Natural killer cell (primary cell): ENCODE data around the gene CFAP61. TPM values are rescaled to one million over a fixed set of nuclear protein-coding genes. Genes with fewer than 3 reads are reported as not detected.

Experiments used
- ATAC-seq, 3 donors: fragments of 150-1000 bp in 2 of 3; fragments of 200-7000 bp in 1 of 3; cut with Tn5 transposase; 1 replicate in 1 of 3; 2 replicates in 2 of 3; pipeline ENCODE4 v1.10.0; 2021; ENCODE audit warnings: mild to moderate bottlenecking in 2 of 3, moderate library complexity in 2 of 3
- DNase-seq, 2 donors: peaks; one replicate each; pipeline versions ENCODE4 v3.0.0 to v3.0.0-alpha.2; 2013 to 2021; ENCODE audit warnings: mixed read lengths in 1 of 2
- H3K27ac ChIP-seq: one replicate; pipeline ENCODE4 v1.5.1; 2013; ENCODE audit warnings: mild to moderate bottlenecking, low read length
- H3K27me3 ChIP-seq: one replicate; pipeline ENCODE4 v1.6.1; 2013; ENCODE audit warnings: low read length; ENCODE audit not compliant: control insufficient read depth, insufficient read depth
- H3K36me3 ChIP-seq: one replicate; pipeline ENCODE4 v1.6.1; 2013; ENCODE audit warnings: low read length; ENCODE audit not compliant: control insufficient read depth, insufficient read depth
- H3K4me1 ChIP-seq: one replicate; pipeline ENCODE4 v1.6.1; 2013; ENCODE audit warnings: low read length; ENCODE audit not compliant: control insufficient read depth, insufficient read depth
- H3K4me3 ChIP-seq: one replicate; pipeline ENCODE4 v1.5.1; 2013; ENCODE audit warnings: low read length
- H3K9me3 ChIP-seq: one replicate; pipeline ENCODE4 v1.6.1; 2013; ENCODE audit warnings: low read length; ENCODE audit not compliant: control insufficient read depth, insufficient read depth
- H3K27ac Mint-ChIP-seq, 2 donors: one replicate each; pipeline ENCODE4 v1.8.0; 2022; ENCODE audit warnings: mild to moderate bottlenecking in 2 of 2, mixed read lengths in 2 of 2, moderate library complexity in 1 of 2
- H3K27me3 Mint-ChIP-seq, 2 donors: one replicate each; pipeline ENCODE4 v1.8.0; 2022; ENCODE audit warnings: low read depth in 2 of 2, mixed read lengths in 2 of 2
- H3K36me3 Mint-ChIP-seq: one replicate; pipeline ENCODE4 v1.8.0; 2022; ENCODE audit warnings: mixed read lengths
- H3K4me1 Mint-ChIP-seq, 2 donors: one replicate each; pipeline ENCODE4 v1.8.0; 2022; ENCODE audit warnings: mixed read lengths in 2 of 2
- H3K4me3 Mint-ChIP-seq: one replicate; pipeline ENCODE4 v1.8.0; 2022; ENCODE audit warnings: mild to moderate bottlenecking, moderate library complexity, mixed read lengths
- H3K9me3 Mint-ChIP-seq, 2 donors: one replicate each; pipeline ENCODE4 v1.8.0; 2022; ENCODE audit warnings: mixed read lengths in 2 of 2
- CTCF ChIP-seq: fragments of 200-600 bp; IDR thresholded peaks from one replicate; pipeline ENCODE4 v1.8.0; 2022; ENCODE audit warnings: antibody characterized with exemption
- WGBS: methylation state at CpG from one replicate; pipeline ENCODE4 v1.1.7; 2013; ENCODE audit warnings: missing lambda C conversion rate; ENCODE audit not compliant: insufficient coverage; 5-methylcytosine and 5-hydroxymethylcytosine counted together
- intact Hi-C: fragments of 100-400 bp; cut with micrococcal nuclease; formaldehyde crosslinking; loops from one replicate; pipeline ENCODE4 v1.14.2; 2022
- total RNA-seq, 4 donors: library from RNA; stranded (reverse); fragments of 120-200 nt in 1 of 4; gene quantifications; one replicate each; pipeline versions ENCODE4 v1.2.3 to v1.2.4, GENCODE V29; 2013 to 2022

Gene CFAP61
- total RNA-seq, 3 donors from 2014 or later (not counting 1 experiment from before 2014, with no cell fraction given), result 1.0 to 2.1 (median 1.3) TPM

DNA sequence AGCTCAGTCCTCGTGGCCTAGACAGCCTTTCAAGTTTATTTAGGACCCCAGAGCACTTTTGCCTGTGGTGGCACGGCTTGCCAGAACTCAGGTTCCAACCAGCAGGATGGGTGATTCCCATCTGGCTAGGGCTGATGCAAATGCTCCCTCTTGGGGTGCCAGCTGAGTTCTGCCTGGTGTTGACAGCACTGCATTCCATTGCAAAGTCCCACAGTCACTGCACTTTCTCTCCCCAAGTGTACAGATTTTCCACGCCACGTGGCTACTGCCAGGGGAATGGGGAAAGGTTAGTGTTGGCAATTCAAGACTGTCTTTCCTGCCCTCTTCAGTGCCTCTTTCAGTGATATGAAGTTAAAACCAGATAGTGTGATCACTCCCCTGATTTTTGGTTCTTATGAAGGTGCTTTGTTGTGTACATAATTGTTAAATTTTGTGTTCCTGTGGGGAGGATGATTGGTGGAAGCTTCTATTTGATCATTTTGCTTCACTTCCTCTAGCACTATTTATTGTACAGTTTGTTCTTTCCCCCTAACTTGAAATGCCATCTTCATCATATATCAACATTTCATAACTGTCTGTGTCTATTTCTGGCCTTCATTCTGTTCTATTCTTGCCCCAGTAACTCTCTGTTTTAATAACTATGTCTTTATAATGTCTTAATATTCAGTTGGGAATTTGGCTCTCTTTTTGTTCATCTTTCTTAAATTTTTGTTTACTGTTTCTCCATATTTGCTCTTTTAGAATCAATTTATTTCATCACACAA, 86.2 kb downstream of the CFAP61 start:
- H3K9me3 ChIP-seq, result peaks cover 12% of the 10 kb centered on the region
- Mint-ChIP-seq H3K27me3 (no peaks in the 10 kb centered on the region), H3K4me3 (no peak overlapping the region), H3K36me3 (no peaks in the 10 kb centered on the region), H3K27ac (no peak overlapping the region), H3K9me3 (peaks cover 0 to 2% of the 10 kb centered on the region in 2 donors), H3K4me1 (peaks cover 0 to 5% of the 10 kb centered on the region in 2 donors)
- H3K27me3 ChIP-seq, result no peaks in the 10 kb centered on the region
- DNase-seq (no peak), ATAC-seq (no peak)
- TF ChIP-seq CTCF, result no peak
- no peak overlapping the region for H3K27ac ChIP-seq
- no peak overlapping the region for H3K4me3 ChIP-seq
- H3K36me3 ChIP-seq, result no peaks in the 10 kb centered on the region
- WGBS, result 80% methylated on average over 4 of the region's 4 CpGs
- peaks cover 4% of the 10 kb centered on the region for H3K4me1 ChIP-seq
- intact Hi-C loops, result loop anchor here (5.0 kb wide), 1 partner anchor 39 kb away; no protein-coding TSS in a partner anchor

- no peak for DNase-seq
- Histone ChIP-seq H3K36me3 (no peaks in the 10 kb centered on the region), H3K4me3 (no peak overlapping the region), H3K27ac (no peak overlapping the region), H3K9me3 (peaks cover 10% of the 10 kb centered on the region), H3K27me3 (no peaks in the 10 kb centered on the region), H3K4me1 (peaks cover 4% of the 10 kb centered on the region)
- H3K9me3 Mint-ChIP-seq, result peaks cover 2% of the 10 kb centered on the region in 2 donors
- no peak overlapping the region for H3K4me3 Mint-ChIP-seq
- H3K27me3 Mint-ChIP-seq, result peaks cover 0 to 2% of the 10 kb centered on the region in 2 donors
- TF ChIP-seq CTCF, result no peak
- ATAC-seq, result no peak
- H3K27ac Mint-ChIP-seq, result no peak overlapping the region
- intact Hi-C loops, result loop anchor here (5.0 kb wide), 1 partner anchor 38 kb away; no protein-coding TSS in a partner anchor
- peaks cover 4% of the 10 kb centered on the region for H3K36me3 Mint-ChIP-seq
- 90% methylated on average over 5 of the region's 5 CpGs for WGBS
- H3K4me1 Mint-ChIP-seq, result peaks cover 0 to 5% of the 10 kb centered on the region in 2 donors
These were observed 87.1 kb downstream of the CFAP61 start for GRCh38 chr20:20139403-20139802.

DNA sequence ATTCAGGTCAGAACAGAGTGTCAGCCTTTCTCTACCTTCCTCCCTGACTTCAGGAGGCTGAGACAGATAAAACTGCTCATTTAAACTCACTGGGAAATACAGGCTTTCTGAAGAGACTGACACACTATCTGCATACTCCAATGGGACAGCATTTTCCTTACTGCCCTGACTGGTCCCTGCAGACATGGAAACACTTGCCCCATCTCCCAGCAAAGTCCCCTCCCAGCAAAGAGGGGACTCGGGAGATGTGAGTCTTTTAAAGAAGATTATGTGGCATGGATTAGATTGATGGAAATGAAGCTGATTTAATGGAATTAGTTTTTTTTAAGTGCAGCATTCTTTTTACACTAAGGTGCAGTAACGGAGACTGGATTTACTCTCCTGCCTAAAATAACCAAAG, 90.8 kb downstream of the CFAP61 start:
- DNase-seq, result no peak
- H3K36me3 ChIP-seq, result no peaks in the 10 kb centered on the region
- intact Hi-C loops, result no loop called here
- TF ChIP-seq CTCF, result no peak
- WGBS, result 100% methylated on average over 1 of the region's 2 CpGs
- H3K4me3 Mint-ChIP-seq, result no peak overlapping the region
- H3K9me3 ChIP-seq, result no peaks in the 10 kb centered on the region
- H3K27me3 ChIP-seq, result no peaks in the 10 kb centered on the region
- H3K27ac Mint-ChIP-seq, result no peak overlapping the region
- peaks cover 4 to 8% of the 10 kb centered on the region in 2 donors for H3K27me3 Mint-ChIP-seq
- no peak for ATAC-seq
- no peak overlapping the region for H3K4me3 ChIP-seq
- H3K9me3 Mint-ChIP-seq, result peaks cover 0 to 8% of the 10 kb centered on the region in 2 donors
- peaks cover 11% of the 10 kb centered on the region for H3K36me3 Mint-ChIP-seq
- H3K27ac ChIP-seq, result no peak overlapping the region
- H3K4me1 ChIP-seq, result no peaks in the 10 kb centered on the region
- no peaks in the 10 kb centered on the region for H3K4me1 Mint-ChIP-seq
